ENCODE measurements around the gene CECR2.

GRCh38 chr22:17411213-17411612, 42.0 kb downstream of the CECR2 start:
- TF ChIP-seq CTCF (IDR thresholded peaks at IDR 0.05; ENCODE audit: control extremely low read depth in 1 of 3, insufficient read depth in 1 of 3, low read depth in 1 of 3, low read length in 3 of 3), result no peak
- TF ChIP-seq POLR2A (IDR thresholded peaks at IDR 0.05; ENCODE audit: control extremely low read depth in 1 of 2, low read depth in 2 of 2, low read length in 2 of 2), result no peak
